ENCODE data around the gene SLC39A11. TPM values are rescaled to one million over a fixed set of nuclear protein-coding genes. Genes with fewer than 3 reads are reported as not detected.

SLC39A11 gene
- total RNA-seq, 1 experiment from 2014 or later: 15.2 TPM

- Histone ChIP-seq H2BK15ac (ENCODE audit: low read depth, low read length) (no peak overlapping the region), H3K14ac (ENCODE audit: insufficient read depth, low read length) (no peak overlapping the region), H2BK20ac (ENCODE audit: low read depth, low read length, poor library complexity, severe bottlenecking) (no peak overlapping the region), H4K8ac (replicated peaks; ENCODE audit: insufficient read length, low read depth, low read length) (no peak overlapping the region), H3K27ac (ENCODE audit: insufficient read length, low read depth, low read length) (no peak overlapping the region), H2BK12ac (ENCODE audit: insufficient read length, low read depth, low read length) (no peak overlapping the region), H3K23ac (ENCODE audit: insufficient read length, low read depth, low read length) (no peak overlapping the region), H3K23me2 (ENCODE audit: insufficient read length, low read depth, low read length, poor library complexity, severe bottlenecking) (no peaks in the 10 kb centered on the region), H3K79me2 (ENCODE audit: insufficient read depth, low read length) (no peaks in the 10 kb centered on the region), H4K5ac (ENCODE audit: insufficient read length, low read depth, low read length) (no peak overlapping the region), H3K4ac (ENCODE audit: low read depth, low read length) (no peak overlapping the region), H3K18ac (ENCODE audit: insufficient read length, low read depth, low read length) (no peak overlapping the region), H3K27me3 (ENCODE audit: insufficient read depth, low read length) (no peaks in the 10 kb centered on the region), H4K91ac (ENCODE audit: insufficient read length, low read depth, low read length) (no peak overlapping the region), H2BK5ac (ENCODE audit: insufficient read length, low read length) (no peak overlapping the region), H3K4me2 (ENCODE audit: insufficient read depth, insufficient read length, low read length) (no peak overlapping the region), H3K79me1 (ENCODE audit: insufficient read depth, low read depth, low read length, poor library complexity, severe bottlenecking) (no peaks in the 10 kb centered on the region), H3K4me1 (ENCODE audit: insufficient read depth, low read length) (no peaks in the 10 kb centered on the region), H3K9ac (ENCODE audit: extremely low read depth, insufficient read length, low read length) (no peak overlapping the region), H2AK5ac (ENCODE audit: insufficient read length, low read length) (no peak overlapping the region), H3T11ph (ENCODE audit: low read length) (no peak overlapping the region), H3K9me3 (ENCODE audit: control insufficient read depth, low read depth, low read length) (no peaks in the 10 kb centered on the region), H4K20me1 (ENCODE audit: control insufficient read depth, insufficient read depth, insufficient read length) (no peaks in the 10 kb centered on the region), H2BK120ac (ENCODE audit: low read depth, low read length, poor library complexity, severe bottlenecking) (no peak overlapping the region), H2AFZ (ENCODE audit: low read length) (no peak overlapping the region), H3K56ac (ENCODE audit: insufficient read length, low read depth, low read length) (no peak overlapping the region)
- no peak overlapping the region for H3K4me3 Mint-ChIP-seq
- peaks cover 24 to 30% of the 10 kb centered on the region in 2 experiments for H3K4me1 Mint-ChIP-seq
- H3K27ac Mint-ChIP-seq: no peak overlapping the region
- H3K36me3 Mint-ChIP-seq (ENCODE audit: insufficient read depth in 1 of 3, low read depth in 3 of 3): no peaks in the 10 kb centered on the region; a peak in 1 of 7 replicates
- TF ChIP-seq CTCF (conservative IDR thresholded peaks at IDR 0.05): no peak
- H3K9me3 Mint-ChIP-seq: peaks cover 0 to 4% of the 10 kb centered on the region in 2 experiments; a peak in 3 of 5 replicates
- no CpG with 5 or more reads among the region's 1 CpG for WGBS (ENCODE audit: extremely low coverage, insufficient read length, low lambda C conversion rate)
- DNase-seq: no peak
- H3K27me3 Mint-ChIP-seq (ENCODE audit: low read depth): peaks cover 35% of the 10 kb centered on the region
Measured at GRCh38 chr17:72605543-72605942, 486.9 kb downstream of the SLC39A11 start.
